Muscle of leg (tissue), 11 donors: Measurements from ENCODE around the gene GABRQ. TPM values are rescaled to one million over a fixed set of nuclear protein-coding genes. Genes with fewer than 3 reads are reported as not detected.
"Not testable (repeated sequence)": the region's sequence is repeated elsewhere in the genome, so short reads cannot be mapped to it uniquely, and the experiment has no call there.

Source experiments
- DNase-seq: peaks from one replicate; pipeline ENCODE4 v3.0.0; 2013
- H3K27ac ChIP-seq: one replicate; pipeline ENCODE4 v1.5.1; 2013; ENCODE audit warnings: mild to moderate bottlenecking, low read length, control low read depth
- H3K27me3 ChIP-seq: one replicate; pipeline ENCODE4 v1.6.1; 2013; ENCODE audit warnings: low read length; ENCODE audit not compliant: control insufficient read depth, insufficient read depth
- H3K36me3 ChIP-seq: one replicate; pipeline ENCODE4 v1.6.1; 2013; ENCODE audit warnings: low read length; ENCODE audit not compliant: control insufficient read depth, insufficient read depth
- H3K4me1 ChIP-seq: one replicate; pipeline ENCODE4 v1.6.1; 2013; ENCODE audit warnings: low read length; ENCODE audit not compliant: control insufficient read depth, insufficient read depth
- H3K4me3 ChIP-seq: one replicate; pipeline ENCODE4 v1.5.1; 2013; ENCODE audit warnings: low read length, control low read depth
- H3K9me3 ChIP-seq: replicated peaks from 2 replicates; pipeline ENCODE4 v1.6.1; 2013; ENCODE audit warnings: low read depth, low read length; ENCODE audit not compliant: control insufficient read depth
- WGBS: methylation state at CpG from one replicate; pipeline ENCODE4 v1.1.5; 2013; ENCODE audit warnings: missing lambda C conversion rate; ENCODE audit not compliant: insufficient coverage; 5-methylcytosine and 5-hydroxymethylcytosine counted together
- polyA plus RNA-seq, 8 donors: library from polyadenylated mRNA; unstranded; fragments of 120-200 nt; gene quantifications; one replicate each; pipeline versions ENCODE4 v1.2.1 to v1.2.3, GENCODE V29; 2013; ENCODE audit warnings: inconsistent platforms in 1 of 8, low replicate concordance in 1 of 8; ENCODE audit not compliant: insufficient read length in 8 of 8, insufficient read depth in 1 of 8
- total RNA-seq: library from RNA; stranded (reverse); fragments of 120-200 nt; gene quantifications from one replicate; pipeline ENCODE4 v1.2.4, GENCODE V29; 2013

The GABRQ gene
- total and polyA plus RNA-seq, 9 donors, result 1.1 to 2.5 (median 1.6) TPM

DNA sequence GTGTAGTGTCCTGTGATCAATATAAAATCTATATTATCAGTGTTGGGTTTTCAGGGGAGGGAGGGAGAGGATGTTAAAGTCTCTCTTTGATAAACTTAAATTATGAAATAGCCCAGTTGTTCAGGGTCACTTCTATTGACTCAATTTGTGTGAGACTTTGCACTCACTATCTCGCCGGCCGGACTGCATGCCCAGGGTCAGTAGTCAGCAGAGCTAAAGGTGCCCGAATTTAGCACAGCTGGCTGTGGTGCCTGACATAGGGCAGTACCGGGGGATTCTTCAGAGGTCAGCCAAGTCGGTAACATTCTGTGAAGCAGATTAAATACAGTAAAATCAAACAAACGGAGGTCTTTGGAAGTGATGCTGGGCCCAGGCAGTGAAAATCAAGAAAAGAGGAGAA, 19.2 kb downstream of the GABRQ start:
- 85% methylated on average over 7 of the region's 7 CpGs for WGBS
- no peak overlapping the region for H3K4me3 ChIP-seq
- H3K36me3 ChIP-seq, result no peaks in the 10 kb centered on the region
- DNase-seq, result no peak
- H3K9me3 ChIP-seq, result no peaks in the 10 kb centered on the region
- no peaks in the 10 kb centered on the region for H3K4me1 ChIP-seq
- no peaks in the 10 kb centered on the region for H3K27me3 ChIP-seq
- no peak overlapping the region for H3K27ac ChIP-seq

- H3K4me1 ChIP-seq, result no peaks in the 10 kb centered on the region
- H3K36me3 ChIP-seq, result no peaks in the 10 kb centered on the region
- H3K9me3 ChIP-seq, result no peaks in the 10 kb centered on the region
- no peak overlapping the region for H3K27ac ChIP-seq
- DNase-seq, result no peak
- no peaks in the 10 kb centered on the region for H3K27me3 ChIP-seq
- WGBS, result 54% methylated on average over 2 of the region's 2 CpGs
- no peak overlapping the region for H3K4me3 ChIP-seq
Observed at GRCh38 chrX:152658302-152658701, 20.6 kb downstream of the GABRQ start.

DNA sequence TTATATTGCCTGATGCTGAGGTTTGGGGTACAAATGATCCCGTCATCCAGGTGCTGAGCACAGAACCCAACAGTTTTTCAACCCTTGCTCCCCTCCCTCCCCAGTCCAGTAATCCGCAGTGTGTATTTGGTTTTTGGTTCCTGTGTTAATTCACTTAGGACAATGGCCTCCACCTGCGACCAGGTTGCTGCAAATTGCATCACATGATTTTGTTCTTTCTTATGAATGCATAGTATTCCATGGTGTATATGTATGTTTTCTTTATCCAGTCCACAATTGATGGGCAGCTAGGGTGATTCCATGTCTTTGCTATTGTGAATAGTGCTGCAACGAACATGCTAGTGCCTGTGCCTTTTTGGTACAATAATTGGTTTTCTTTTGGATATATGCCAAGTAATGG, 25.4 kb downstream of the GABRQ start:
- Histone ChIP-seq H3K9me3 (peaks cover 9% of the 10 kb centered on the region), H3K27me3 (no peaks in the 10 kb centered on the region), H3K4me3 (no peak overlapping the region), H3K4me1 (no peaks in the 10 kb centered on the region), H3K27ac (no peak overlapping the region), H3K36me3 (no peaks in the 10 kb centered on the region)
- 33% methylated on average over 1 of the region's 4 CpGs for WGBS
- DNase-seq, result no peak

DNA sequence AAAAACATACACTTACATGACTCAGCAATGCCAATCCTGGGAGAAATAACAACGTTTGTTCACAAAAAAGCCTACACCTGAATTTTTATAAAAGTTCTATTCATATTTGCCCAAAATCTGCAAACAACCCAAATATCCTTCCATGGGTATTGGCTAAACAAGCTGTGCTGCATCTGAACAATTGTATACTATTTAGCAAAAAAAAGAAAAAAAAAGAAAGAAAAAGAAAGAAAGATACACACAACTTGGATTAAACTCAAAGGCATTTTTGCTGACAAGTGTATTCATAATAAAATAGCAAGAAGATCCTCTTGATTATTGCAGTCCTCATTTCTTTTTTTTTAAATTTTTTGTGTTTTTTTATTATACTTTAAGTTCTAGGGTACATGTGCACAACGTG, 36.4 kb downstream of the GABRQ start:
- no peaks in the 10 kb centered on the region for H3K36me3 ChIP-seq
- H3K9me3 ChIP-seq, result no peaks in the 10 kb centered on the region
- no peak for DNase-seq
- no peaks in the 10 kb centered on the region for H3K4me1 ChIP-seq
- peaks cover 3% of the 10 kb centered on the region for H3K27me3 ChIP-seq
- WGBS, result no CpG with 5 or more reads among the region's 2 CpGs
- no peak overlapping the region for H3K27ac ChIP-seq
- no peak overlapping the region for H3K4me3 ChIP-seq

DNA sequence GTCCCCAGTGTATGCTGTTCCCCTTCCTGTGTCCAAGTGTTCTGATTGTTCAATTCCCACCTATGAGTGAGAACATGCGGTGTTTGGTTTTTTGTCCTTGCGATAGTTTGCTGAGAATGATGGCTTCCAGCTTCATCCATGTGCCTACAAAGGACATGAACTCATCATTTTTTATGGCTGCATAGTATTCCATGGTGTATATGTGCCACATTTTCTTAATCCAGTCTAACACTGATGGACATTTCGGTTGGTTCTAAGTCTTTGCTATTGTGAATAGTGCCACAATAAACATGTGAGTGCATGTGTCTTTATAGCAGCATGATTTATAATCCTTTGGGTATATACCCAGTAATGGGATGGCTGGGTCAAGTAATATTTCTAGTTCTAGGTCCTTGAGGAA, 37.0 kb downstream of the GABRQ start:
- not testable (repeated sequence) for H3K27ac ChIP-seq, DNase-seq, H3K4me3 ChIP-seq, H3K36me3 ChIP-seq, H3K27me3 ChIP-seq, H3K4me1 ChIP-seq, H3K9me3 ChIP-seq
- WGBS, result no CpG with 5 or more reads among the region's 3 CpGs

- WGBS, result no CpG with 5 or more reads among the region's 3 CpGs
- DNase-seq, H3K27ac ChIP-seq, H3K4me1 ChIP-seq, H3K4me3 ChIP-seq, H3K9me3 ChIP-seq, H3K36me3 ChIP-seq, H3K27me3 ChIP-seq: not testable (repeated sequence)
Observed at GRCh38 chrX:152681012-152681411, 43.3 kb downstream of the GABRQ start.

DNA sequence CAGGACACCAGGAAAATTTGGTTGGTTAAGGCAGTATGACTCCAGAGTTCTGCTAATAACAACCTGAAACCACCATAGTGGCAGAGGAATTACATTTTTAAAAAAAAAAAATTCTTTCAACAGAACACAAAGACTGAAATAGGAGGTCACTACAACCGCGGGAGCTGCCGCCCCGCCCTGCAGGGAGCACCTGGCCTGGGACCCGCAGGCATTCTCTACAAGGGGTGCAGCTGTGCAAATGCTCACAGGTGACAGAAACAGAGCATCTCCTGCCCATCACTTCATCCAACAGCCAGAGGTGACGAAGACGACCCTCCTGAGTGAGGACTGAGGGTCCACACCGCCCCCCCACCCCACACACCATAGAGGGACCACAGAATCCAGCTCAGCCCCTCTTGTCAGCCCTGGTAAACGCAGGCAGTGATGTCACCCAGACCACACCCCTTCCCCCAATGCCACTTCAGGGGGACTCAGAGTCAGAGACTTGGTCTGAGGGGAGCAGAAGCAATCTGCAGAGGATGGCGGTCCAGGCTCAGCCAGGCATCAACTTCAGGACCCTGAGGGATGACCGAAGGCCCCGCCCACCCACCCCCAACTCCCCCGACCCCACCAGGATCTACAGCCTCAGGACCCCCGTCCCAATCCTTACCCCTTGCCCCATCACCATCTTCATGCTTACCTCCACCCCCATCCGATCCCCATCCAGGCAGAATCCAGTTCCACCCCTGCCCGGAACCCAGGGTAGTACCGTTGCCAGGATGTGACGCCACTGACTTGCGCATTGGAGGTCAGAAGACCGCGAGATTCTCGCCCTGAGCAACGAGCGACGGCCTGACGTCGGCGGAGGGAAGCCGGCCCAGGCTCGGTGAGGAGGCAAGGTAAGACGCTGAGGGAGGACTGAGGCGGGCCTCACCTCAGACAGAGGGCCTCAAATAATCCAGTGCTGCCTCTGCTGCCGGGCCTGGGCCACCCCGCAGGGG, 60.5 kb downstream of the GABRQ start, which contains the start of gene MAGEA3:
Gene MAGEA3 (plus strand): TSS at position 843 of the 980 bp plus-strand sequence. CDS start 2,039 bp downstream, outside the sequence.
- not testable (repeated sequence) for H3K4me1 ChIP-seq, H3K27ac ChIP-seq, DNase-seq, H3K36me3 ChIP-seq, H3K9me3 ChIP-seq, H3K4me3 ChIP-seq, H3K27me3 ChIP-seq
- no CpG with 5 or more reads among the region's 34 CpGs for WGBS

- H3K4me3 ChIP-seq, DNase-seq, H3K27me3 ChIP-seq, H3K4me1 ChIP-seq, H3K36me3 ChIP-seq, H3K27ac ChIP-seq, H3K9me3 ChIP-seq: not testable (repeated sequence)
- WGBS, result no CpG with 5 or more reads among the region's 5 CpGs
Observed at GRCh38 chrX:152700390-152700789, 62.7 kb downstream of the GABRQ start.

- H3K27ac ChIP-seq, DNase-seq, H3K9me3 ChIP-seq, H3K4me3 ChIP-seq, H3K36me3 ChIP-seq, H3K27me3 ChIP-seq, H3K4me1 ChIP-seq: not testable (repeated sequence)
- WGBS, result 56% methylated on average over 2 of the region's 7 CpGs
Observed at GRCh38 chrX:152706500-152706899, 68.8 kb downstream of the GABRQ start.
